Neural cell (in vitro differentiated cells): ENCODE results near the gene SMIM44.

ENCODE experiments used
- EZH2 ChIP-seq: fragments of 200-600, 300-800 bp; shearing (Covaris generic), sonication (generic); IDR thresholded peaks from 2 replicates; pipeline ENCODE4 v1.6.1; 2014; ENCODE audit warnings: antibody characterized with exemption, low read length, borderline replicate concordance, mild to moderate bottlenecking; ENCODE audit not compliant: insufficient read depth, poor library complexity, severe bottlenecking
- TF ChIP-seq, protein P1 (sequence below): fragments of 450-650 bp; IDR thresholded peaks from 2 replicates; pipeline ENCODE4 v1.5.1; 2014; ENCODE audit warnings: antibody characterized with exemption, mild to moderate bottlenecking, moderate library complexity; ENCODE audit not compliant: poor library complexity, severe bottlenecking

DNA sequence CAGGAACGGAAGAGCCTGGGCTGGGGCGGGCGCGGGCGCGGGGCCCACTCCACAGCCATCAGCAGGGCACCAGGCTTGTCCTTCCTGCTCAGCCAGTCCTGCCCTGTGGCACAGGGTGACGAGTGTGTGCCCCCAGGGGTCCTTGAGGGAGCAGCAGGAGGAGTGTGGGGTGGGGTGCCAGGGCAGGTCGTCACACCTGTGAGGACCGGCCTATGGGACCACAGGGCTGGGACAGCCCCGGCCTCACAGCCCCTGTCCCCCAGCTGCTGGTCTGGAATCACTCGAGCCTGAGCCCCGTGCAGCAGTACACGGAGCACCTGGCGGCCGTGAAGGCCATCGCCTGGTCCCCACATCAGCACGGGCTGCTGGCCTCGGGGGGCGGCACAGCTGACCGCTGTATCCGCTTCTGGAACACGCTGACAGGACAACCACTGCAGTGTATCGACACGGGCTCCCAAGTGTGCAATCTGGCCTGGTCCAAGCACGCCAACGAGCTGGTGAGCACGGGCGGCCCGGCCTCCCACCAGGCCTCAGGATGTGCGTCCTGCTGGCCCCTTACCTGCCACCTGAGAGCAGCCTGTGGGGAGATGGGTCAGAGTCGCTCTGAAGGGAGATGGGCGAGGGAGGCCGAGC is 49.0 kb upstream of the SMIM44 start:
- TF ChIP-seq, protein P1, sequence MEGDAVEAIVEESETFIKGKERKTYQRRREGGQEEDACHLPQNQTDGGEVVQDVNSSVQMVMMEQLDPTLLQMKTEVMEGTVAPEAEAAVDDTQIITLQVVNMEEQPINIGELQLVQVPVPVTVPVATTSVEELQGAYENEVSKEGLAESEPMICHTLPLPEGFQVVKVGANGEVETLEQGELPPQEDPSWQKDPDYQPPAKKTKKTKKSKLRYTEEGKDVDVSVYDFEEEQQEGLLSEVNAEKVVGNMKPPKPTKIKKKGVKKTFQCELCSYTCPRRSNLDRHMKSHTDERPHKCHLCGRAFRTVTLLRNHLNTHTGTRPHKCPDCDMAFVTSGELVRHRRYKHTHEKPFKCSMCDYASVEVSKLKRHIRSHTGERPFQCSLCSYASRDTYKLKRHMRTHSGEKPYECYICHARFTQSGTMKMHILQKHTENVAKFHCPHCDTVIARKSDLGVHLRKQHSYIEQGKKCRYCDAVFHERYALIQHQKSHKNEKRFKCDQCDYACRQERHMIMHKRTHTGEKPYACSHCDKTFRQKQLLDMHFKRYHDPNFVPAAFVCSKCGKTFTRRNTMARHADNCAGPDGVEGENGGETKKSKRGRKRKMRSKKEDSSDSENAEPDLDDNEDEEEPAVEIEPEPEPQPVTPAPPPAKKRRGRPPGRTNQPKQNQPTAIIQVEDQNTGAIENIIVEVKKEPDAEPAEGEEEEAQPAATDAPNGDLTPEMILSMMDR: no peak
- TF ChIP-seq EZH2: no peak
